Tibial artery (tissue), 4 donors: ENCODE results near the gene ZBTB1.

Source experiments
- DNase-seq, 2 donors: peaks; one replicate each; pipeline ENCODE4 v3.0.0-alpha.2; 2019
- H3K27ac ChIP-seq, 2 donors: fragments of 200-600 bp; sonication (generic) in 1 of 2; 1 replicate in 1 of 2; 2 replicates in 1 of 2; pipeline ENCODE4 v1.5.1; 2018 to 2019; ENCODE audit warnings: mild to moderate bottlenecking in 1 of 2
- H3K27me3 ChIP-seq, 2 donors: fragments of 200-600 bp; sonication (generic) in 1 of 2; one replicate each; pipeline versions ENCODE4 v1.5.1 to v1.6.0; 2016 to 2019
- H3K36me3 ChIP-seq, 3 donors: fragments of 200-600 bp; sonication (generic) in 2 of 3; one replicate each; pipeline ENCODE4 v1.5.1; 2016 to 2019; ENCODE audit warnings: mild to moderate bottlenecking in 2 of 3
- H3K4me1 ChIP-seq, 4 donors: fragments of 200-600 bp; sonication (generic) in 2 of 4; 1 replicate in 3 of 4; 2 replicates in 1 of 4; pipeline ENCODE4 v1.5.1; 2016 to 2019
- H3K4me3 ChIP-seq, 2 donors: fragments of 200-600 bp; sonication (generic) in 1 of 2; 1 replicate in 1 of 2; 2 replicates in 1 of 2; pipeline ENCODE4 v1.5.1; 2018 to 2019; ENCODE audit warnings: mild to moderate bottlenecking in 2 of 2
- H3K9me3 ChIP-seq, 3 donors: fragments of 200-600 bp; sonication (generic) in 1 of 3; one replicate each; pipeline ENCODE4 v1.5.1; 2016 to 2019
- intact Hi-C: fragments of 100-400 bp; cut with DNase I; formaldehyde crosslinking; loops from one replicate; pipeline ENCODE4 v1.15.0; 2023; ENCODE audit warnings: low total_unique reads
- TF ChIP-seq, protein P1 (sequence below), 2 experiments: fragments of 200-600 bp in 1 of 2; fragments of 450-650 bp in 1 of 2; IDR thresholded peaks; one replicate each; pipeline ENCODE4 v1.5.1; 2017 to 2019; ENCODE audit warnings: antibody characterized with exemption in 2 of 2, mild to moderate bottlenecking in 1 of 2, moderate library complexity in 1 of 2

ZBTB1 gene

DNA sequence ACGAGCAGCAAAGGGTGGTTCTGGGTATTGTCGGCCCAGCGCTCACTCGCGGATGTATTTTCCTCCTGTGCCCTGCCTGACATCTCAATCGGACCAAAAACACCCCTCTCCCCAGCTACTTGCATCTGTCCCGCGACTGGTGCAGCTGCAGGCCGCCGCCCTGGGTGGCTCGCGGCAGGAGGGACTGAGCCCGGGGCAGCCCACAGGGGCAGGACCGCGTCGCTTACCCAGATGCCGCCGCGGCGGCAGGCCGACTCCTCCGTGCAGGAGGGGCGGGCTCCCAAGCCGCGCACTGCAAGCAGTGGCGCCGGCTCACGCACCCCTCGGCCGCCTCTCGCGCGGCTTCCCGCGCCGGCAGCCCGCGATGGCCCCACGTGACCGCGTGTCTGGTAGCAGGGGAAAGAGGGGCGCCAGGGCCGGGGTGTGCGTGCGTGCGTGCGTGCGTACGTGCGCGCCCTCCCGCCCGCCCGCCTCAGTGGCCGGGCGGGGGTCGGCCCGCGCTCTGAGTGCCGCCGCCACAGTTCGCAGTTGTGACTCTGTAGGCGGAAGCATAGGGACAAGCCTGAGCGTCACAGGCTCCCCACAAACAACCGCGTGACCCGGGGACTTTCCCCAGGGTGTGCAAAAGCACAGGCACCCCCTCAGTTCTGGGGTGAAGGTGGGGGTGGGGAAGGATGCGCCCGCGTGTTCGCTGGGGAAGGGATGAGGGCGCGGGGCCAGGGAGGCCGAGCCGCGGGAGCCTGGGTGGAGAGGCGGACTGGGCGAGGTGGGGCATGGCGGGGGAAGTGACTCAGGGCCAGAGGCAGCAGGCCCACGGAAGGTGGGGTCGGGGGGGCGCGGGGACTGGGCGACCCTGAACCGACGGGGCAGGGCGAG is 898 bp upstream of the ZBTB1 start, which contains the start of gene ZBTB25:
ZBTB25 (minus strand) TSS at position 405 of the 876 bp plus-strand sequence. CDS start 13,305 bp downstream, outside the sequence.
- TF ChIP-seq, protein P1, sequence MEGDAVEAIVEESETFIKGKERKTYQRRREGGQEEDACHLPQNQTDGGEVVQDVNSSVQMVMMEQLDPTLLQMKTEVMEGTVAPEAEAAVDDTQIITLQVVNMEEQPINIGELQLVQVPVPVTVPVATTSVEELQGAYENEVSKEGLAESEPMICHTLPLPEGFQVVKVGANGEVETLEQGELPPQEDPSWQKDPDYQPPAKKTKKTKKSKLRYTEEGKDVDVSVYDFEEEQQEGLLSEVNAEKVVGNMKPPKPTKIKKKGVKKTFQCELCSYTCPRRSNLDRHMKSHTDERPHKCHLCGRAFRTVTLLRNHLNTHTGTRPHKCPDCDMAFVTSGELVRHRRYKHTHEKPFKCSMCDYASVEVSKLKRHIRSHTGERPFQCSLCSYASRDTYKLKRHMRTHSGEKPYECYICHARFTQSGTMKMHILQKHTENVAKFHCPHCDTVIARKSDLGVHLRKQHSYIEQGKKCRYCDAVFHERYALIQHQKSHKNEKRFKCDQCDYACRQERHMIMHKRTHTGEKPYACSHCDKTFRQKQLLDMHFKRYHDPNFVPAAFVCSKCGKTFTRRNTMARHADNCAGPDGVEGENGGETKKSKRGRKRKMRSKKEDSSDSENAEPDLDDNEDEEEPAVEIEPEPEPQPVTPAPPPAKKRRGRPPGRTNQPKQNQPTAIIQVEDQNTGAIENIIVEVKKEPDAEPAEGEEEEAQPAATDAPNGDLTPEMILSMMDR (IDR thresholded peaks at IDR 0.05) = peak in 1 of 2 experiments; percentile 15
- Histone ChIP-seq H3K36me3 (peaks cover 0 to 4% (median 0%) of the 10 kb centered on the region in 3 donors), H3K4me3 (peak within 1 kb of the TSS; percentile 68 to 92), H3K9me3 (no peaks in the 10 kb centered on the region), H3K27me3 (no peaks in the 10 kb centered on the region), H3K27ac (peak within 1 kb of the TSS; percentile 95 to 98), H3K4me1 (peaks cover 0 to 63% (median 39%) of the 10 kb centered on the region in 4 donors)
- intact Hi-C loops = loop anchor here (2.0 to 5.0 kb wide), 2 partner anchors 37 to 259 kb away; partner anchors contain the start of gene HSPA2
- DNase-seq = peak; percentile 88 to 95

DNA sequence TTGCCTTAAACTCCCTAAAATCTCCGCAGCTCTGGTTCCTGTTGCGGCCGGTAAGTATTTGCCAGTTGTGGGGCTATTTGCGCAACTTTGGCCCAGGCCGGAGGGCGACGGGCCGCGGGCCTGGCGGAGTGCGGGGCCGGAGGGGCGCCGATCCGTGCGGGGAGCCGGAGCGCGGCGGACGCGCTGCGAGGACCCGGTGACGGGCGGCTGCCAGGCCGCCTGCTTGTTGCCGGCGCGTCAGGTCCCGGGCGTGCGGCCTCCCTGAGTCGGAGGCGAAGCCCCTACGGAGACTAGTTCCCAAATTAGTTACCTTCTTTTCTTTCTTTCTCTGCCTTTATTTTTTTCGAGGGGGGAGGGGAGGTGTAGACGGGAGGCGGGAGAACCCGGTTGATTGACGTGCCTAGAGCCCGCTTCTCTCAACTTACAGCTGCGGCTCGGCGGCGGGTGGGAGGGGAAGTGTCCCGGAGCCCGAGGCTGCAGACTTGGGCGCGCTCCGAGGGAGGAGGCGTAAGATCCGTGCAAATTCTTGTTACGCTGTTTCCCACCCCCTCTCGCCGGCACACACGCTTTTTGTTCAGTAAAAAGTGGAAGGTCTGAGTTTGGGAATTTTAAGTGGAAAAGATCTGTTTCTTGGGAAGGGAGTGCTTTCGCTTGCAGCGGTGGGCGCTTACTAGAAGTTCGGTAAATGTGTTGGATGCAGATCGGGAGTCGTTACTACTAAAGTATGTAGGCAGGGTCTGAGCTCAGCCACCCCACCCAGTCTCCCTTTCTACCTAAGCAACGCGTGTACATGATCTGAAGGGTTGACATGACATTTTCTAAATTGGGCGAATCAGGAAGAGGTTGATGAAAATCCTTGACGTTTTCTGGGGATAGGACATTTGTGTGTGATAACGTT is 576 bp downstream of the ZBTB1 start:
- TF ChIP-seq, protein P1 (IDR thresholded peaks at IDR 0.05) = no peak
- H3K36me3 ChIP-seq = no peaks in the 10 kb centered on the region
- H3K4me1 ChIP-seq = peaks cover 0 to 62% (median 35%) of the 10 kb centered on the region in 4 donors
- H3K27ac ChIP-seq = peak overlapping the region; percentile 95 to 98
- peak overlapping the region; percentile 68 to 92 for H3K4me3 ChIP-seq
- H3K9me3 ChIP-seq = no peaks in the 10 kb centered on the region
- H3K27me3 ChIP-seq = no peaks in the 10 kb centered on the region
- DNase-seq = peak; percentile 91 to 95
- intact Hi-C loops = loop anchor here (5.0 kb wide), 1 partner anchor 257 kb away; no protein-coding TSS in a partner anchor

DNA sequence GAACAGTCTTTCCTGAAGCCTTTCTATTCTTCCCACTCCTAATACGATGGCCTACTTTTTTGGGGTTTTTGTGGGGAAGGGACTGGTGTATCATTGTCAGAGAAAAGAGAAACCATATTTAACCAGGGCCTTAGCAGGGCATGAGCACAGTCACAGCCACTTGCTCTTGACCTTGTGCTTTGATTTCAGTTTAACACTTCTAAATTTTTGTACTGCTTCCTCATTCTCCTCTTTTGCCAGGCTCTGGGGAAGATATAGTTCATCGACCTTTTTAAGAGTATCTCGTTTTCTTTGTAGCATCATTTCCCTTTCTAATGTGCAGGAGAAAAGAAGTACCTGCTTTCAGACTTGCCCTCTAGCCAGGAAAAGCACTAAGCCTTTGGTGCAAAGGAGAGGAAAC is 2.2 kb downstream of the ZBTB1 start:
- DNase-seq = no peak
- no peaks in the 10 kb centered on the region for H3K27me3 ChIP-seq
- H3K4me3 ChIP-seq = peak overlapping the region; percentile 68 to 92
- no peaks in the 10 kb centered on the region for H3K36me3 ChIP-seq
- peak overlapping the region in 1 of 2 donors; percentile 98 for H3K27ac ChIP-seq
- intact Hi-C loops = no loop called here
- TF ChIP-seq, protein P1 (IDR thresholded peaks at IDR 0.05) = no peak
- H3K9me3 ChIP-seq = no peaks in the 10 kb centered on the region
- peaks cover 0 to 62% (median 31%) of the 10 kb centered on the region in 4 donors for H3K4me1 ChIP-seq

DNA sequence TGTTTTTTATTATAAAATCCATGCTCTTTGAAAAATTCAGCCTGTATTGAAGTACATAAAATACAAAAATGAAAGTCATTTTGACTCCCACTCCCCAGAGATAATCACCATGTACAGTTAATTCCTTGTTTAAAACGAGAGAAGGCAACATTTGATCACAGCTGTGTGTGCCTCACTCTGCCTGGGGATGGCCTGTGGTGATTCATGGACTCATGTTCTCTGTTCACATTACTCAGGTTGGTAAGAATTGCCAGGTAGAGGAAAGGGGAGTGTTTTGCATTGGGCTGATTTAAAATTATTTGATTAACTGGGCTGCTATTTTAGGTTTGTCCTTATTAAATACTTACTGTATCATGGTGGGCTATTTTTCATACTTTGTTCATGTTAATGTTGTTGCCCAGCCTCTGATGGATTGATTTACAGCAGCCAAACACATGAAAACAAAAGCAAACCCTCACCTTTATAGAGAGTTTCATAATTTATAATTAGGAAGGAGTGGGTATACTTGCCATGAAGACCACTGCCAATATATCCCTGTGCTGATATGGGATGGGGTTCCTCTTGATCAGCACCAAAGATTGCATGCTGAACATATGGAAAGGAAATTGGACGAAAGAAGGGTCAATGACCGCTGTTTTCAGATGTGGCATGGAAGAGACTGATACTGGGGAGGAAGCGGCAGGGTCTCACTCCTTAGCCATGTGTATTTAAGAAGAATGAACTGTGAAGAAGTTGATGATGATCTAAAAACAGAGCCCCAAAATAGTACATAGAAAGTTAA is 3.0 kb downstream of the ZBTB1 start:
- H3K27ac ChIP-seq = no peak overlapping the region
- H3K4me3 ChIP-seq = no peak overlapping the region

More for the DNA sequence above, 3.0 kb downstream of the ZBTB1 start:
- intact Hi-C loops = no loop called here
- Histone ChIP-seq H3K36me3 (no peaks in the 10 kb centered on the region), H3K27me3 (no peaks in the 10 kb centered on the region), H3K9me3 (no peaks in the 10 kb centered on the region), H3K4me1 (peaks cover 0 to 62% (median 26%) of the 10 kb centered on the region in 4 donors)
- TF ChIP-seq, protein P1 (IDR thresholded peaks at IDR 0.05) = no peak
- no peak for DNase-seq
